ENCODE measurements around the gene DEPDC1B. TPM values are rescaled to one million over a fixed set of nuclear protein-coding genes. Genes with fewer than 3 reads are reported as not detected.
"Not testable (repeated sequence)": the region's sequence is repeated elsewhere in the genome, so short reads cannot be mapped to it uniquely, and the experiment has no call there.

DEPDC1B gene
- polyA plus RNA-seq, 2 donors: 2.3 to 2.9 TPM

GRCh38 chr5:60598424-60598823, 101.5 kb downstream of the DEPDC1B start:
- 77 to 79% methylated on average over 4 of the region's 4 CpGs for WGBS, 2 donors
- no peak overlapping the region for H3K4me3 ChIP-seq (ENCODE audit: low read depth in 1 of 2, low read length in 2 of 2)
- H3K36me3 ChIP-seq (ENCODE audit: control insufficient read depth in 2 of 2, insufficient read depth in 2 of 2, low read length in 1 of 2): no peaks in the 10 kb centered on the region

GRCh38 chr5:60597572-60598320, 102.2 kb downstream of the DEPDC1B start:
- 24 to 50% methylated on average over 3 of the region's 3 CpGs for WGBS, 2 donors
- Histone ChIP-seq H3K4me3 (ENCODE audit: low read depth in 1 of 2, low read length in 2 of 2) (no peak overlapping the region), H3K27me3 (ENCODE audit: control insufficient read depth in 1 of 2, insufficient read depth in 2 of 2, low read length in 2 of 2) (no peaks in the 10 kb centered on the region), H3K4me1 (ENCODE audit: control insufficient read depth in 2 of 2, insufficient read depth in 2 of 2, low read length in 1 of 2) (no peaks in the 10 kb centered on the region), H3K9me3 (ENCODE audit: control insufficient read depth in 2 of 2, insufficient read depth in 1 of 2, low read depth in 1 of 2, low read length in 1 of 2) (no peaks in the 10 kb centered on the region), H3K36me3 (ENCODE audit: control insufficient read depth in 2 of 2, insufficient read depth in 2 of 2, low read length in 1 of 2) (no peaks in the 10 kb centered on the region), H3K27ac (ENCODE audit: low read depth in 2 of 2, low read length in 1 of 2) (no peak overlapping the region)

More at GRCh38 chr5:60598424-60598823, 101.5 kb downstream of the DEPDC1B start:
- H3K27ac ChIP-seq (ENCODE audit: low read depth in 2 of 2, low read length in 1 of 2): no peak overlapping the region
- H3K9me3 ChIP-seq (ENCODE audit: control insufficient read depth in 2 of 2, insufficient read depth in 1 of 2, low read depth in 1 of 2, low read length in 1 of 2): no peaks in the 10 kb centered on the region
- H3K4me1 ChIP-seq (ENCODE audit: control insufficient read depth in 2 of 2, insufficient read depth in 2 of 2, low read length in 1 of 2): no peaks in the 10 kb centered on the region
- H3K27me3 ChIP-seq (ENCODE audit: control insufficient read depth in 1 of 2, insufficient read depth in 2 of 2, low read length in 2 of 2): no peaks in the 10 kb centered on the region

DNA sequence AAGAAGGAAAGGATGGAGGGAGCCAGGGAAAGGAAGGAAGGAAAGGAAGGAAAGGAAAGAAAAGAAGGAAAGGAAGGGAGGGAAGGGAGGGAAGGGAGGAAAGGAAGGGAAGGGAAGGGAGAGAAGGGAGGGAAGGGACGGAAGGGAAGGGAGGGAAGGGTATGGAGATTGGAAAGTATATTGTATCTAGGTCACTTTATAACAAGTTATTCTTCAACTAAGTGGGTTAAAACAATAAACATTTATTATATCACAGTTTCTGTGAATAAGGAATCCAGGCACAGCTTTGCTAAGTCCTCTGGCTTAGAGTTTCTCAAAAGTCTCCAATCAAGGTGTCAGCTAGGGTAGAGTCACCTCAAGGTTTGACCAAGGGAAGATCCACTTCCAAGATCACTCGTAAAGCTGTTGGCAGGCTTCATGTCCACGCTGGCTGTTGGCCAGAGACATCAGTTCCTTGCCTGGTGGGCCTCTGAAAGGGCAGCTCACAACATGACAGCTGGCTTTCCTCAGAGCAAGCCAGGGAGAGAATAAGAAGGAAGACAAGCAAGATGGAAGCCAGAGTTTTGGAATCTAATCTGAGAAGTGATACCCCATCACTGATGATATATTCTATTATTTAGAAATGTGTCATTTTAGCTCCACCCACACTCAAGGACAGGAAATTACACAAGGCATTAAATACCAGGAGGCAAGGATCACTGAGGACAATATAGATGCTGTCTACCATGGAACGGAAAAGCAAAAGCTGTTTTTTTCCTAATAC, 105.1 kb downstream of the DEPDC1B start:
- 80 to 88% methylated on average over 4 of the region's 4 CpGs for WGBS, 2 donors
- H3K4me1 ChIP-seq (ENCODE audit: control insufficient read depth in 2 of 2, insufficient read depth in 2 of 2, low read length in 1 of 2): no peaks in the 10 kb centered on the region
- no peaks in the 10 kb centered on the region for H3K36me3 ChIP-seq (ENCODE audit: control insufficient read depth in 2 of 2, insufficient read depth in 2 of 2, low read length in 1 of 2)
- no peak overlapping the region for H3K27ac ChIP-seq (ENCODE audit: low read depth in 2 of 2, low read length in 1 of 2)
- no peaks in the 10 kb centered on the region for H3K9me3 ChIP-seq (ENCODE audit: control insufficient read depth in 2 of 2, insufficient read depth in 1 of 2, low read depth in 1 of 2, low read length in 1 of 2)
- H3K27me3 ChIP-seq (ENCODE audit: control insufficient read depth in 1 of 2, insufficient read depth in 2 of 2, low read length in 2 of 2): no peaks in the 10 kb centered on the region
- no peak overlapping the region for H3K4me3 ChIP-seq (ENCODE audit: low read depth in 1 of 2, low read length in 2 of 2)

DNA sequence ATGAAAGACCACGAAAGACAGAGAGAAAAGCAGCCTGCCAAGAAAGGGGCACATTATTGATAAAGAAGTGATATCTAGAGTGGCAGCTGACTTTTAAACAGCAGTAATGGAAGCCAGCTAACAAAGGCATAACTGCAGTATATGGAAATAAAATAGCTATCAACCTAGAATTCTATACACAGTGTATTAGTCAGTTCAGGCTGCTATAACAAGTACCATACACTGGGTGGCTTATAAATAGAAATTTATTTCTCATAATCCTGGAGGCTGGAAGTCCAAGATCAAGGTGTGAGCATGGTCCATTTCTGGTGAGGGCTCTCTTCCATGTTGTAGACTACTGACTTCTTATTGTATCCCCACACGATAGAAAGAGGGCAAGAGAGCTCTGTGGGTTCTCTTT, 109.8 kb downstream of the DEPDC1B start:
- Histone ChIP-seq H3K27me3 (ENCODE audit: control insufficient read depth in 1 of 2, insufficient read depth in 2 of 2, low read length in 2 of 2) (no peaks in the 10 kb centered on the region), H3K9me3 (ENCODE audit: control insufficient read depth in 2 of 2, insufficient read depth in 1 of 2, low read depth in 1 of 2, low read length in 1 of 2) (no peaks in the 10 kb centered on the region), H3K36me3 (ENCODE audit: control insufficient read depth in 2 of 2, insufficient read depth in 2 of 2, low read length in 1 of 2) (no peaks in the 10 kb centered on the region), H3K4me3 (ENCODE audit: low read depth in 1 of 2, low read length in 2 of 2) (no peak overlapping the region), H3K27ac (ENCODE audit: low read depth in 2 of 2, low read length in 1 of 2) (no peak overlapping the region), H3K4me1 (ENCODE audit: control insufficient read depth in 2 of 2, insufficient read depth in 2 of 2, low read length in 1 of 2) (no peaks in the 10 kb centered on the region)
- 77 to 100% methylated on average over 2 of the region's 2 CpGs for WGBS, 2 donors

DNA sequence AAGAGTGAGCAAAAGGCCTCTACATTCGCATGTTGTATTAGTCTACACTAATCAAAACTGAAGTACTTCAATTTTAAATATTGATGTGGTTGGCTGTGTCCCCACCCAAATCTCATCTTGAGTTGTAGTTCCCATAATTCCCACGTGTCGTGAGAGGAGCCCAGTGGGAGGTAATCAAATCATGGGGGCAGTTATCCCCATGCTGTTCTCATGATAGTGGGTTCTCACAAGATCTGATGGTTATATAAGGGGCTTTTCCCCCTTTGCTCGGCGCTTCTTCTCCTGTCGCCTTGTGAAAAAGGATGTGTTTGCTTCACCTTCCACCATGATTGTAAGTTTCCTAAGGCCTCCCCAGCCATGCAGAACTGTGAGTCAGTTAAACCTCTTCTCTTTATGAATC, 112.7 kb downstream of the DEPDC1B start:
- WGBS, 2 donors: 93 to 94% methylated on average over 6 of the region's 6 CpGs
- not testable (repeated sequence) for H3K27ac ChIP-seq (ENCODE audit: low read depth in 2 of 2, low read length in 1 of 2); H3K36me3 ChIP-seq (ENCODE audit: control insufficient read depth in 2 of 2, insufficient read depth in 2 of 2, low read length in 1 of 2); H3K9me3 ChIP-seq (ENCODE audit: control insufficient read depth in 2 of 2, insufficient read depth in 1 of 2, low read depth in 1 of 2, low read length in 1 of 2); H3K27me3 ChIP-seq (ENCODE audit: control insufficient read depth in 1 of 2, insufficient read depth in 2 of 2, low read length in 2 of 2); H3K4me3 ChIP-seq (ENCODE audit: low read depth in 1 of 2, low read length in 2 of 2); H3K4me1 ChIP-seq (ENCODE audit: control insufficient read depth in 2 of 2, insufficient read depth in 2 of 2, low read length in 1 of 2)

- WGBS, 2 donors: 92 to 93% methylated on average over 1 of the region's 1 CpG
- H3K9me3 ChIP-seq (ENCODE audit: control insufficient read depth in 2 of 2, insufficient read depth in 1 of 2, low read depth in 1 of 2, low read length in 1 of 2): no peaks in the 10 kb centered on the region
- H3K36me3 ChIP-seq (ENCODE audit: control insufficient read depth in 2 of 2, insufficient read depth in 2 of 2, low read length in 1 of 2): no peaks in the 10 kb centered on the region
- H3K27ac ChIP-seq (ENCODE audit: low read depth in 2 of 2, low read length in 1 of 2): no peak overlapping the region
- H3K4me1 ChIP-seq (ENCODE audit: control insufficient read depth in 2 of 2, insufficient read depth in 2 of 2, low read length in 1 of 2): no peaks in the 10 kb centered on the region
- H3K27me3 ChIP-seq (ENCODE audit: control insufficient read depth in 1 of 2, insufficient read depth in 2 of 2, low read length in 2 of 2): no peaks in the 10 kb centered on the region
- H3K4me3 ChIP-seq (ENCODE audit: low read depth in 1 of 2, low read length in 2 of 2): no peak overlapping the region
Measured at GRCh38 chr5:60586307-60586901, 113.6 kb downstream of the DEPDC1B start.

DNA sequence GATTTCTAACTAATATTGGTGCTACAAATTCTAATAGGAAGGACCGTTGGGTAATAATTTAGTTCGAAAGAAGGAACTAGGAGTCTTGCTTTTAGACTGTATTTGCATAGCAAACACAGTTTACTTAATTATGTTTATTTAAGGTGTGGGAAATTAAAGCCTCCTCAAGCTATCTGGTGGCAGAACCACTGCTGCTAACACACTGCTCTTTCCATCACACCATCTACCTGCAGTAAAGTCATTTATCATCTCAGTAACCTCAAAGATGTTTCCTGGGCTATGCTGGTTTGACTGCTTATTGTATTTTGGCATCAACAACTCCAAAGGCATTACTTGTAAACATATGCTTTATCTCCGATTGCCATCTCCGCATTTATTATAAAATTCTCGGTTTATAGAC, 114.3 kb downstream of the DEPDC1B start:
- Histone ChIP-seq H3K27ac (ENCODE audit: low read depth in 2 of 2, low read length in 1 of 2) (no peak overlapping the region), H3K27me3 (ENCODE audit: control insufficient read depth in 1 of 2, insufficient read depth in 2 of 2, low read length in 2 of 2) (no peaks in the 10 kb centered on the region), H3K36me3 (ENCODE audit: control insufficient read depth in 2 of 2, insufficient read depth in 2 of 2, low read length in 1 of 2) (no peaks in the 10 kb centered on the region), H3K4me1 (ENCODE audit: control insufficient read depth in 2 of 2, insufficient read depth in 2 of 2, low read length in 1 of 2) (no peaks in the 10 kb centered on the region), H3K9me3 (ENCODE audit: control insufficient read depth in 2 of 2, insufficient read depth in 1 of 2, low read depth in 1 of 2, low read length in 1 of 2) (no peaks in the 10 kb centered on the region), H3K4me3 (ENCODE audit: low read depth in 1 of 2, low read length in 2 of 2) (no peak overlapping the region)
- 76 to 79% methylated on average over 5 of the region's 5 CpGs for WGBS, 2 donors

- Histone ChIP-seq H3K36me3 (ENCODE audit: control insufficient read depth in 2 of 2, insufficient read depth in 2 of 2, low read length in 1 of 2) (no peaks in the 10 kb centered on the region), H3K27ac (ENCODE audit: low read depth in 2 of 2, low read length in 1 of 2) (no peak overlapping the region), H3K9me3 (ENCODE audit: control insufficient read depth in 2 of 2, insufficient read depth in 1 of 2, low read depth in 1 of 2, low read length in 1 of 2) (no peaks in the 10 kb centered on the region), H3K27me3 (ENCODE audit: control insufficient read depth in 1 of 2, insufficient read depth in 2 of 2, low read length in 2 of 2) (no peaks in the 10 kb centered on the region), H3K4me1 (ENCODE audit: control insufficient read depth in 2 of 2, insufficient read depth in 2 of 2, low read length in 1 of 2) (no peaks in the 10 kb centered on the region), H3K4me3 (ENCODE audit: low read depth in 1 of 2, low read length in 2 of 2) (no peak overlapping the region)
- 87 to 92% methylated on average over 2 of the region's 2 CpGs for WGBS, 2 donors
Measured at GRCh38 chr5:60584304-60584703, 115.7 kb downstream of the DEPDC1B start.

- no peaks in the 10 kb centered on the region for H3K36me3 ChIP-seq (ENCODE audit: control insufficient read depth in 2 of 2, insufficient read depth in 2 of 2, low read length in 1 of 2)
- H3K9me3 ChIP-seq (ENCODE audit: control insufficient read depth in 2 of 2, insufficient read depth in 1 of 2, low read depth in 1 of 2, low read length in 1 of 2): no peaks in the 10 kb centered on the region
- H3K27me3 ChIP-seq (ENCODE audit: control insufficient read depth in 1 of 2, insufficient read depth in 2 of 2, low read length in 2 of 2): no peaks in the 10 kb centered on the region
- H3K27ac ChIP-seq (ENCODE audit: low read depth in 2 of 2, low read length in 1 of 2): no peak overlapping the region
- H3K4me1 ChIP-seq (ENCODE audit: control insufficient read depth in 2 of 2, insufficient read depth in 2 of 2, low read length in 1 of 2): no peaks in the 10 kb centered on the region
- no peak overlapping the region for H3K4me3 ChIP-seq (ENCODE audit: low read depth in 1 of 2, low read length in 2 of 2)
Measured at GRCh38 chr5:60583616-60584015, 116.3 kb downstream of the DEPDC1B start.

Measured in esophagus (tissue), 2 donors.